Measurements from ENCODE around the gene GIPC1.
"Not testable (repeated sequence)": the region's sequence is repeated elsewhere in the genome, so short reads cannot be mapped to it uniquely, and the experiment has no call there.

Gene GIPC1

DNA sequence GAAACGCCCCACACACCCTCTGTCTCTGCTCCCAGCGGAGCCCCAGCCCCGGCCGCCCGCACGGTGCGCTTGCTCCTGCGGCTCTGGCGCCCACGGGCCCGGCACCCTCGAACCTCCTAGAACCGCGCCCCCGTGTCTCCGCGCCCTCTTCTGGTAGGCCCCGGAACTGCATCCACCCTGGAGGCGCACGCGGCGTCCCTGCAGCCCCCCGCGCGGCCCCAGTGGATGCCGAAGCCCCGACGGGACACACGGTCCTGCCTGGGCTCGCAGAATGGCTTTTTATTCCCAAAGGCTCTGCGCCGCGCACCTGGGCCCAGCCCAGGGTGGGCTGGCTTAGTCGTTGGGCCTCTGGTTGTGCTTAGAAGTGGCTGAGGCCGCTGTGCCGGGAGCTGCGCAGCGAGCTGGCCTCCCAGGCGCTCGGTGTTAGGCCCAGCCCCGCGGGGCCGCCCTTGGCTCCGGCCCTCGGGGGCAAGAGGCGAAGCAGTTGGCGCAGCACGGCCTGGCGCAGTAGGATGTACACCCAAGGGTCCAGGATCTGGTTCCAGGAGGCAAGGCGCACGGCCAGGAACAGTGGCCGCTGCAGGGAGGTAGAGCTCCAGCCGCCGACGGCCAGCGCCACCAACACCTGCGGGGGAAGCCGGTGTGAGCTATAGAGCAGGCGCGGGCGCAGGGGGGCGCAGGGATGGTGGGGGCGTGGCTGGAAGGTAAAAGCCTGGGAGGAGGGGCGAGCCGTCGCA is 23.6 kb downstream of the GIPC1 start:
- in situ Hi-C loops (cut with HindIII; ENCODE audit: low sequenced_read_pairs), result no loop called here

DNA sequence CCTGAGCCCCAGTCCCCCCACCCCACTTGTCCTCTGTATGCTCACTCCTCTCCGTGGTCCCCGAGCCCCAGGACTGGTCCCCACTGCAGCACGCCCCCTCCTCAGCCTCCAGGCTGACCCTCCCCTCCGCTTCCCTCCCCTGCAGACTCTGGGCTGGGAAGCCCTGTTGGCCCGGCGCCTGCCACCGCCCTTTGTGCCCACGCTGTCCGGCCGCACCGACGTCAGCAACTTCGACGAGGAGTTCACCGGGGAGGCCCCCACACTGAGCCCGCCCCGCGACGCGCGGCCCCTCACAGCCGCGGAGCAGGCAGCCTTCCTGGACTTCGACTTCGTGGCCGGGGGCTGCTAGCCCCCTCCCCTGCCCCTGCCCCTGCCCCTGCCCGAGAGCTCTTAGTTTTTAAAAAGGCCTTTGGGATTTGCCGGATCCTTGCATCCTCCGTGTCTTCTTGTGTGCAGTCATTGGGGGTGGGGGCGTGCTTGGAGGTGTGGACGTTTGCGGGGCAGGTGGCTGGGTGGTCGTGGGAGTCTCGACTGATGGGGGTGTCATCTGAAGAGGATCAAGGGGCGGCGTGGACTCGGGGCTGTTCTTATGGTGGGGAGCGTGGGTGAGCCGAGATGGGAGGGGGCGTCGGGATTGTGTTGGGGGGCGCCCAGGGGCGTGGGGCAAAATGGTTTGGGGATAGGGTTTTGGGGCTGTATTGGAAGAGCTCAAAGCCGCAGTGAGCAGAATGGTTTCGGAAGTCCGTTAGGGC is 24.3 kb downstream of the GIPC1 start:
- in situ Hi-C loops (cut with HindIII; ENCODE audit: low sequenced_read_pairs), result no loop called here

DNA sequence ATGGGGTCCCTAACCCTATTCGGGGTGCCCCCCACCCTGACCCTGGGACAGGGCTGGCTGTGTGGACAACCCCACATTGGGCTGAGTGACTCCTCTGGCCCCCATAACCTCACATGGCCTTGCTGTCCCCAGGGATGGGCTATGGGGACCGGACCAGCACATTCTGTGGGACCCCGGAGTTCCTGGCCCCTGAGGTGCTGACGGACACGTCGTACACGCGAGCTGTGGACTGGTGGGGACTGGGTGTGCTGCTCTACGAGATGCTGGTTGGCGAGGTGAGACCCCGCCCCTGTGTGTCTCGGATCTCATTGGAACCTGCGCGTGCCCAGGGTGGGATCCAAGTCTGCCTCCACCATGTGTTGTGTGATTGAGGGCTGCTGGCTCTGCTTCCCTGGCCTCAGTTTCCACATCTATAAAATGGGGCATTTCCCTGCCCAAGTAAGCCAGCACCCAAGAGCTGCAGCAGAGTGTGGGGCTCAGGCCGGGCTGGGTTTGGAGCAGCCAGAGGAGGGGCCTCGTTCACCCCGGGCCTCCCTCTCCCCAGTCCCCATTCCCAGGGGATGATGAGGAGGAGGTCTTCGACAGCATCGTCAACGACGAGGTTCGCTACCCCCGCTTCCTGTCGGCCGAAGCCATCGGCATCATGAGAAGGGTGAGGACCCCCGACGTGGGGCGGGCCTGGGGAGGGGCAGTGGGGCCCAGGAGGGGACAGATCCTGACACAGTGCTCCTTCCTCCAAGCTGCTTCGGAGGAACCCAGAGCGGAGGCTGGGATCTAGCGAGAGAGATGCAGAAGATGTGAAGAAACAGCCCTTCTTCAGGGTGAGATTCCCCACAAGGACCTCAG is 25.7 kb downstream of the GIPC1 start:
- in situ Hi-C loops (cut with HindIII; ENCODE audit: low sequenced_read_pairs), result no loop called here

DNA sequence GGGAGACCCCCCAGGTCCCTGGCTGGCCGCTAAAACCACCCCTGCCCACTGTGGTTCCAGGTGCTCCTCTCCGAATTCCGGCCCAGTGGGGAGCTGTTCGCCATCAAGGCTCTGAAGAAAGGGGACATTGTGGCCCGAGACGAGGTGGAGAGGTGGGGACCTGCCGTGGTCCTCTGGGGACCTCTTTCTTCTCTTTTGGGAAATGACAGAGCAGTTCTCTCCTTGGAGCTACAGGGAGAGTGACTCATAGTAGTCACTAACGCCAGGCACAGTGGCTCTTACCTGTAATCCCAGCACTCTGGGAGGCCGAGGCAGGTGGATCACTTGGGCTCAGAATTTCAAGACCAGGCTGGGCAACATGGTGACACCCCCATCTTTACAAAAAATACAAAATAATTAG is 28.1 kb downstream of the GIPC1 start:
- in situ Hi-C loops (cut with HindIII; ENCODE audit: low sequenced_read_pairs), result no loop called here

DNA sequence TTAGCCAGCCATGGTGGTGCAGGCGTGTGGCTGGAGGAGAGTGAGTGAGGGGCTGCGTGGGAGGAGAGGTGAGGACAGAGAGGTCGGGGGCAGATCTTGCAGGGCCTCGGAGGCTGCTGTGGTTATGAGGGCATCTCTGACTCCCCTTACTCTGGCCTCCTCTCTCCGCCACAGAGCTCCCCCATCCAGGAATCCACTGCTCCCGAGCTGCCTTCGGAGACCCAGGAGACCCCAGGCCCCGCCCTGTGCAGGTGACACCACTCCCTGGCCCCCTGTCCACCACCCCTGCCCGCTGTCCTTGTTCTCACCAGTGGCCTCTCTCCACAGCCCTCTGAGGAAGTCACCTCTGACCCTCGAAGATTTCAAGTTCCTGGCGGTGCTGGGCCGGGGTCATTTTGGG is 28.5 kb downstream of the GIPC1 start:
- in situ Hi-C loops (cut with HindIII; ENCODE audit: low sequenced_read_pairs), result no loop called here

DNA sequence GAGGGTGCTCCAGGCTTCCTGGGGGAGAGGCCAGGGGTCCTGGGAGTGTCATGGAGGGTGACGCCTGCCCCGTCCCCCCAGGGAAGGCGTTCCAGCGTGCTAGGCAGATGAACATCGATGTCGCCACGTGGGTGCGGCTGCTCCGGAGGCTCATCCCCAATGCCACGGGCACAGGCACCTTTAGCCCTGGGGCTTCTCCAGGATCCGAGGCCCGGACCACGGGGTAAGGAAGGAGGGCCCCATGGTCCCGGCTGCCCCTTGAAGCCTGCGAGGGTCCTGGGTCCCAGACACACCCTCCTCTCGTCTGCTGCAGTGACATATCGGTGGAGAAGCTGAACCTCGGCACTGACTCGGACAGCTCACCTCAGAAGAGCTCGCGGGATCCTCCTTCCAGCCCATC is 32.2 kb downstream of the GIPC1 start:
- in situ Hi-C loops (cut with HindIII; ENCODE audit: low sequenced_read_pairs), result no loop called here

DNA sequence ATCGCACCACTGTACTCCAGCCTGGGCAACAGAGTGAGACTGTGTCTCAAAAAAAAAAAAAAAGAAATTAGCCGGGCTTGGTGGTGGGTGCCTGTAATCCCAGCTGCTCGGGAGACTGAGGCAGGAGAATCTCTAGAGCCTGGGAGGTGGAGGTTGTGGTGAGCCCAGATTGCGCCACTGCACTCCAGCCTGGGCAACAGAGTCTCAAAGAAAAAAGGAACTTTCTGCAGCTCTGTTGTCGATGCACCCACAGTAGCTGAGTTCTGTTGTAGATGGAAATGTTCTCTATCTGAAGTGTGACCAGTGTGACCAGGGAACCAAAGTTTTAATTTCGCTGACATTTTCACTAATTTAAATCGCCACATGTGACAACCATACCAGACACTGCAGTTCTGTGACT is 33.5 kb downstream of the GIPC1 start:
- in situ Hi-C loops (cut with HindIII; ENCODE audit: low sequenced_read_pairs), result not testable (repeated sequence)

DNA sequence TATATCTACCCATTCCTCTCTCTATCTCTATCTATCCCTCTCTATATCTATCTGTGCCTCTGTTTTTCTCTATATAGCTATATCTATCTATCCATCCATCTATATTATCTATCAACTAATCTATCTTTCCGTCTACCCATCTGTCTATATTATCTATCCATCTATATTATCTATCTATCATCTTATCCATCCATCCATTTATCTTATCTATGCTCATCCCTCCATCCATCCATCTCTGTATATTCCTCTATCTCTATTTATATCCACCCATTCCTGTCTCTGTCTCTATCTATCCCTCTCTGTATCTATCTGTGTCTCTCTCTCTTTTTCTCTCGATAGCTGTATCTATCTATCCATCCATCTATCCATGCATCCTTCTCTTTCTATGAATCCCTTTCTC is 35.0 kb downstream of the GIPC1 start:
- in situ Hi-C loops (cut with HindIII; ENCODE audit: low sequenced_read_pairs), result no loop called here

DNA sequence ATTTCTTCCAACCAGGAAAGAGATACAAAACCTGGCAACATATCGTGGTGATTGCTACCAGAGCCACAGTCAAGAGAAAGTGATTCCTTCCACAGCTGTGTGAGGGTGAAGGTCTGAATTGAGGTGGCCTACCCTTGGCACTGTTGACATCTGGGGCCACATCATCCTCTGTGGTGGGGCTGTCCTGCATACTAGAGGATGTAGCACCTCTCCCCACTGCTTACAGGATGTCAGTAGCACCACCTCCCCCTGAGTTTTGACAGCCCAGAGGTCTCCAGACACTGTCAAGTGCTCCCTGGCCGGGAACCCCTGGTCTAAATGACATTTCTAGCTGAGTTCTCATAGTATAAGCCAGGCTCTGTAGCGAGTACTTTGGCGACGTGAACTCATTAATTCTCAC is 36.2 kb downstream of the GIPC1 start:
- in situ Hi-C loops (cut with HindIII; ENCODE audit: low sequenced_read_pairs), result no loop called here

DNA sequence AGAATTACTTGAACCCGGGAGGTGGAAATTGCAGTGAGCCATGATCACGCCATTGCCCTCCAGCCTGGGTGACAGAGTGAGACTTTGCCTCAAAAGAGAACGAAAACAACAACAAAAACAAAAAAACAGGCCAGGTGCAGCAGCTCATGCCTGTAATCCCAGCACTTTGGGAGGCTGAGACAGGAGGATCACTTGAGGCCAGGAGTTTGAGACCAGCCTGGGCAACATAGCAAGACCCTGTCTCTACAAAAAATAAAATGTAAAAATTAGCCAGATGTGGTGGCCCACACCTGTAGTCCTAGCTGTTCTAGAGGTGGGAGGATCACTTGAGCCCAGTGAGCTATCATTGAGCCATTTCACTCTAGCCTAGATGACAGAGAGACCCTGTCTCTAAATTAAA is 43.6 kb downstream of the GIPC1 start:
- in situ Hi-C loops (cut with HindIII; ENCODE audit: low sequenced_read_pairs), result not testable (repeated sequence)

DNA sequence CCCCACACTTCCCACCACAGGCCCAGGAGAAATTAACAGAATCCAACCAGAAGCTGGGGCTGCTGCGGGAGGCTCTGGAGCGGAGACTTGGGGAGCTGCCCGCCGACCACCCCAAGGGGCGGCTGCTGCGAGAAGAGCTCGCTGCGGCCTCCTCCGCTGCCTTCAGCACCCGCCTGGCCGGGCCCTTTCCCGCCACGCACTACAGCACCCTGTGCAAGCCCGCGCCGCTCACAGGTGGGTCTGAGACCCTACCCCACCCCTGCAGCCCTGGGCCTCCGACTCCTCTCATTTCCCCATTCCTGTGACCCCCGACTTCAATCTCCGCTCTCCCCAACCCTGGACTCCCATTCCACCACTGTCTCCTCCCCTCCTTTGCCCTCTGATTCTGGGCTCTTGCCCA is 45.1 kb downstream of the GIPC1 start:
- in situ Hi-C loops (cut with HindIII; ENCODE audit: low sequenced_read_pairs), result no loop called here

DNA sequence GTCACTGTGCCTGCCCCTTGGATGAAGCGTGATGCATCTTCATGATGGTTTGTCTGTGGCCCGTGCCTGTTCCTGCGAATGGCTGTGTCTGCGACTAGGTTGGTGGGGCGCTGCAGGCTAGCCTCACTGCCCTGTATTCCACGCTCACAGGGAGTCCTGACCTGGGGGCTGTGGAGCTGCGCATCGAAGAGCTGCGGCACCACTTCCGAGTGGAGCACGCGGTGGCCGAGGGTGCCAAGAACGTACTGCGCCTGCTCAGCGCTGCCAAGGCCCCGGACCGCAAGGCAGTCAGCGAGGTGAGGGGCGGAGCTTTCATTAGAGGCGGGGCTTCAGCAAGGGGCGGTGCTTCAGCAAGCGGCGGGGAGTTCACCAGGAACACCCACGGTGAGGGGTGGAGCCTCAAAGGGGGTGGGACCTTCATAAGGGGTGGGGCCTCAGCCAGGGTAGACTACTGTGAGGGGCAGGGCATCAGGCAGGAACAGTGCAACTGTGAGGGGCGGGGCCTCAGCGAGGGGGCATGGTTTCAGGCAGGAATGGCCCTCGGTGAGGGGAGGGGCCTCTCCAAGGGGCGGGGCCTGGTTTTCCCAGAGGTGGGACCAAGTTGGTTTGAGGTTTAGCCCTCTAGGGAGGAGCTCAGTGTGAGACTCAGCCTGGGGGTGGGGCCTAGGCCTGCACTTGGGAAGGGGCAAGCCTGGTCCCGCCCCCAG is 45.6 kb downstream of the GIPC1 start:
- in situ Hi-C loops (cut with HindIII; ENCODE audit: low sequenced_read_pairs), result no loop called here

DNA sequence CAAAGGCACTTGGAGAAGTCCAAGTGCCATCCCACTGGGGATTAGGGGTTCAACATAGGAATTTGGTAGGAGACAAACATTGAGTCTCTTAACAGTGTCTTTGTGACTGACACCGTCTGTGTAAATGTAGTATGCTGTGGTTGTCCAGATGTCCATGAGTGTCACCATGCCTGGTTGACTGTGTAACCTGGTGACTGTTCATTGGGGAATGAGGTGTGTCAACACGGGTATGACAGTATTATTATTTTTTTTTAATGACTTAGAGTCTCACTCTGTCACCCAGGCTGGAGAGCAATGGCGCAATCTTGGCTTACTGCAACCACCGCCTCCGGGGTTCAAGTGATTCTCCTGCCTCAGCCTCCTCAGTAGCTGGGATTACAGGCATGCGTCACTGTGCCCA is 46.6 kb downstream of the GIPC1 start:
- in situ Hi-C loops (cut with HindIII; ENCODE audit: low sequenced_read_pairs), result no loop called here

DNA sequence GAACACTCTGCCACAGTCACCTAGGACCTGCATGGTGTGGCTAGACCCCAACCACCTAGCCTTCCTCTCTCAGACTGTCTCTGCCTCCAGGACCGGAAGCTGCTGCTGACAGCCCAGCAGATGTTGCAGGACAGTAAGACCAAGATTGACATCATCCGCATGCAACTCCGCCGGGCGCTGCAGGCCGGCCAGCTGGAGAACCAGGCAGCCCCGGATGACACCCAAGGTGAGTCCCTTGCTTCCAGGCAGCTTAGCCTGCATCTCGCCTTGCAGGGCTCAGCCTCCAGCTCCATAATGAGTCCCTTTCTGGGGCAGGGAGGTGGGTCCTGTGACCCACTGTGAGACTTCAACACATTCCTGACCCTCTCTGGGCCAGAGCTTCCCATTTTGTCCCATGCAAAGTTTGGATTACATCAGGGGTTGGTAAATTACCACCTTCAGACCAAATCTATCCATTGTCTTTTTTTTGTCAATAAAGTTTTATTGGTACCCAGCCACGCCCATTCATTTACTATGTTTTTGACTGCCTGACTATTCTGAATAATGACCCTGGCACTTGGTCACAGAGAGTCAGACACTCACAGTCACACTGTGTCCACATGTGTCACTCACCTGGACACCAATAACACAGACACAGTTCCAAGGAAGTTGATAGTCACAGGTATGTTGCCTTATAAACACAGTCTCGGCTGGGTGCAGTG is 49.4 kb downstream of the GIPC1 start:
- in situ Hi-C loops (cut with HindIII; ENCODE audit: low sequenced_read_pairs), result no loop called here

DNA sequence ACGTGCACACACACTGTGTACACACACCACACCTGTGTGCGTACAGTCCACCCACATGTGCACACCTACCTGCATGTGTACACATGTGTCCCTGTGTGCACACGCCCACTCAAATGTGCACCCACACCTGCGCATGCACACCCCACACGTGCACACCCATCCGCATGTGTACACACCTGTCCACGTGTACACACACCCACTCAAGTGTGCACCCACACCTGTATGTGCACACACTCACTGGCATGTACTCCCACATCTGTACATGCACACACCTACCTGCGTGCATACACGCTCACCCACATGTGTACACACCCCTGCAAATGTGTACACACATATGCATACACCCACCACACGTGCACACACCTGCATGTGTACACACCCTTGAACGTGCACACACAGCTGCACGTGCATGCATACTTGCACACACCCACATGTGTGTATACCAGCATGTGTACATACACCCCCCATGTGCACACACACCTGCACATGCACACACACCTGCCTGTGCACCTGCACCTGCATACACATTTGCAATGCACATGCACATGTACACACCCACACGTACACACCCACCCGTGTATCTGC is 52.2 kb downstream of the GIPC1 start:
- in situ Hi-C loops (cut with HindIII; ENCODE audit: low sequenced_read_pairs), result no loop called here

DNA sequence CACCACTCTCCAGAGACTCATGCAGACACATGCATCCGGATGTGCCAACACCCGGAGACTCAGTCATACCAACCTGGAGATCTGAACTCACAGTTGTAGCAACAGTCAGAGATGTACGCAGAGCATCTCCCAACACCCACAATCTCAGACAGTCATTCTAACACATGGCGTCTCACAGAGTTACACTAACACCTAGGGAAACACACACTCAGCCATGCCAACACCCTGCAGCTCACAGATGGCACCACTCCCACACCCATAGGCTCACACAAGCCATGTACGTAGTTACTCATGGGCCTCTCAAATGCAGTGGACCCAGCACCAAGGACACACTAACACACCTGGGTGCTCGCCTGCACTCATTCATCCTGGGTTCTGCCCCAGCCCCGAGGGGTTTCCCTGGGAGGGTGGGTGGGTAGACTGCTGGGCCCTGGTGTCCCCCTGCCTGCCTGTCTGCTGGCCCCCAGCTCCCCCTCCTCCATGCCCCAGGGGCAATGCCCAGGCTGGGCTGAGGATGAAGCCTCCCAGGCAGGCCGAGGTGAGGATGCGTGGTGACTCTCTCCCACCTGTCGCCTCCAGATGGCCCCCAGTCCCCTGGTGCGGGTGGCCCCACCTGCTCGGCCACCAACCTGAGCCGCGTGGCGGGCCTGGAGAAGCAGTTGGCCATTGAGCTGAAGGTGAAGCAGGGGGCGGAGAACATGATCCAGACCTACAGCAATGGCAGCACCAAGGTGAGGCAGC is 52.9 kb downstream of the GIPC1 start:
- in situ Hi-C loops (cut with HindIII; ENCODE audit: low sequenced_read_pairs), result no loop called here

DNA sequence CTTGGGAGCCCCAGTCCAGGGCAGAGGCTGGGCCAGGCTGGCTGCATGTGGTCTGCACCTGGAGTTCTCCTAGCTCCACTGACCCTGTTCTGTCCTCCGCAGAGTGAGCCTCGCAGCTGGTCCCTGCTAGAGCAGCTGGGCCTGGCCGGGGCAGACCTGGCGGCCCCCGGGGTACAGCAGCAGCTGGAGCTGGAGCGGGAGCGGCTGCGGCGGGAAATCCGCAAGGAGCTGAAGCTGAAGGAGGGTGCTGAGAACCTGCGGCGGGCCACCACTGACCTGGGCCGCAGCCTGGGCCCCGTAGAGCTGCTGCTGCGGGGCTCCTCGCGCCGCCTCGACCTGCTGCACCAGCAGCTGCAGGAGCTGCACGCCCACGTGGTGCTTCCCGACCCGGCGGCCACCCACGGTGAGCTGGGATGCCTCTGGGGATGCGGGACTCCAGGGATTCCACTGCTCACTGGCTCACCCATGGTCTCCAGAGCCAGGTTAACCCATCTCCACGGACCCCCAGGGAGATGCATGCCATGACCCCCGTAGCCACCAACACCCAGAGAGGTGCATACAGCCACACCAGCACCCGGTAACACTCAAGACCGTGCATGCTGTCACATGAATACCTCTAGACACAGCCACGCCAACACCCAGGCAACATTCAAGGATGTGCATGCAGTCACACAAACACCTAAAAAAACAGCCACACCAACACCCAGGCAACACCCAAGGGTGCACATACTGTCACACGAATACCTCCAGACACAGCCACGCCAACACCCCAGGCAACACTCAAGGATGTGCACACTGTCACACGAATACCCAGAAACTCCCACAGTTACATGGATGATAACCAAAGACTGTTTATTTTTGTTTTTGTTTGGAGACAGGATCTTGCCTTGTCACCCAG is 54.6 kb downstream of the GIPC1 start:
- in situ Hi-C loops (cut with HindIII; ENCODE audit: low sequenced_read_pairs), result no loop called here

DNA sequence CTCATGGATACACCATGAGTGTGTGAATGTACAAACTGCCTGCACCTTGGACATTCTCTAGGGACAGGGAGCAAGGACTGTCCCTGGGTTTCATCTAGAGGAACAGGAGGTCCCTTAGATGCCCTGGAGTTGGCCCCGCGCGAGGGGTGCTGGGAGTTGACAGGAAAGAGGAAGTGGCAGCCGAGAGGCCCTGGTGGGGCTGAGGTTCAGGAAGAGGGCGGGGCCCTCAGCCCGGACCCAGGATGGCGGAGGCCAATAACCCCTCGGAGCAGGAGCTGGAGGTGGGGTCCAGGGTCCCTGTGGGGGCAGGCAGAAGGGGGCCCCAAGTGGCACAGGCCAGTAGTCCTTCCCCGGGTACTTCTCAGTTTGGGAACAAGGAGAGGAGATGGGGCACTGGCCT is 55.9 kb downstream of the GIPC1 start:
- in situ Hi-C loops (cut with HindIII; ENCODE audit: low sequenced_read_pairs), result no loop called here
